GM19397 (cell line): Measurements from ENCODE around the gene TAS2R46.
"Not testable (repeated sequence)": the region's sequence is repeated elsewhere in the genome, so short reads cannot be mapped to it uniquely, and the experiment has no call there.

Experiments used
- ATAC-seq: cut with Tn5 transposase; IDR thresholded peaks from one replicate; pipeline ENCODE4 v1.9.1; 2021; ENCODE audit warnings: mild to moderate bottlenecking, moderate library complexity; ENCODE audit not compliant: unreplicated experiment

TAS2R46 gene

GRCh38 chr12:11062194-11062593 lies at the start of gene TAS2R46:
TSS of gene TAS2R46 (minus strand) at chr12:11062294. CDS start at chr12:11062294, 0 bp downstream.
- ATAC-seq: not testable (repeated sequence)

- ATAC-seq: not testable (repeated sequence)
Observed at GRCh38 chr12:11111213-11111612, 49.1 kb upstream of the TAS2R46 start.

GRCh38 chr12:11108862-11109261 lies 46.8 kb upstream of the TAS2R46 start:
- ATAC-seq: no peak

GRCh38 chr12:11107719-11108118 lies 45.6 kb upstream of the TAS2R46 start:
- ATAC-seq: no peak

- no peak for ATAC-seq
Observed at GRCh38 chr12:11106288-11106687, 44.2 kb upstream of the TAS2R46 start.

- ATAC-seq: no peak
Observed at GRCh38 chr12:11105546-11105945, 43.5 kb upstream of the TAS2R46 start.

- not testable (repeated sequence) for ATAC-seq
Observed at GRCh38 chr12:11094910-11095309, 32.8 kb upstream of the TAS2R46 start.

- ATAC-seq: no peak
Observed at GRCh38 chr12:11092128-11092527, 30.0 kb upstream of the TAS2R46 start, which contains the start of gene TAS2R43. TSS of gene TAS2R43 (minus strand) at chr12:11092313. CDS start at chr12:11092229, 84 bp downstream.

- ATAC-seq: no peak
Observed at GRCh38 chr12:11089246-11089645, 27.2 kb upstream of the TAS2R46 start.

GRCh38 chr12:11085419-11085818 lies 23.3 kb upstream of the TAS2R46 start:
- peak; percentile 63 for ATAC-seq

GRCh38 chr12:11081987-11082386 lies 19.9 kb upstream of the TAS2R46 start:
- no peak for ATAC-seq

GRCh38 chr12:11078246-11078645 lies 16.2 kb upstream of the TAS2R46 start:
- no peak for ATAC-seq

GRCh38 chr12:11075642-11076041 lies 13.5 kb upstream of the TAS2R46 start:
- ATAC-seq: peak; percentile 55

- no peak for ATAC-seq
Observed at GRCh38 chr12:11071414-11071813, 9.3 kb upstream of the TAS2R46 start.

- no peak for ATAC-seq
Observed at GRCh38 chr12:11070999-11071398, 8.9 kb upstream of the TAS2R46 start.

- no peak for ATAC-seq
Observed at GRCh38 chr12:11069854-11070365, 7.8 kb upstream of the TAS2R46 start.

- no peak for ATAC-seq
Observed at GRCh38 chr12:11067514-11067913, 5.4 kb upstream of the TAS2R46 start.

GRCh38 chr12:11059784-11060183 lies 2.3 kb downstream of the TAS2R46 start:
- no peak for ATAC-seq

GRCh38 chr12:11059041-11059440 lies 3.1 kb downstream of the TAS2R46 start:
- no peak for ATAC-seq

- no peak for ATAC-seq
Observed at GRCh38 chr12:11055306-11055705, 6.8 kb downstream of the TAS2R46 start.

- ATAC-seq: not testable (repeated sequence)
Observed at GRCh38 chr12:11049806-11050531, 12.1 kb downstream of the TAS2R46 start.

- not testable (repeated sequence) for ATAC-seq
Observed at GRCh38 chr12:11041366-11041765, 20.7 kb downstream of the TAS2R46 start.

- no peak for ATAC-seq
Observed at GRCh38 chr12:11040162-11040561, 21.9 kb downstream of the TAS2R46 start.
